Measurements from ENCODE around the gene ABCA2. TPM values are rescaled to one million over a fixed set of nuclear protein-coding genes. Genes with fewer than 3 reads are reported as not detected.

Gene ABCA2
- total and polyA plus RNA-seq, 11 donors, result 13.1 to 44.3 (median 30.6) TPM

GRCh38 chr9:136996361-136997292 is 31.4 kb downstream of the ABCA2 start, which contains the start of gene CLIC3:
CLIC3 (minus strand) TSS chr9:136996568; CDS start chr9:136996543, 25 bp downstream.
- TF ChIP-seq POLR2A (IDR thresholded peaks at IDR 0.05) (no peak), CTCF (IDR thresholded peaks at IDR 0.05) (no peak)
- Histone ChIP-seq H3K27ac (peak within 1 kb of the TSS in 11 of 12 donors; percentile 34 to 77 (median 63)), H3K4me1 (peaks cover 3 to 87% (median 31%) of the 10 kb centered on the region in 12 donors), H3K9me3 (no peaks in the 10 kb centered on the region), H3K36me3 (peaks cover 0 to 9% (median 3%) of the 10 kb centered on the region in 9 donors), H3K27me3 (peaks cover 0 to 28% (median 0%) of the 10 kb centered on the region in 9 donors), H3K4me3 (peak within 1 kb of the TSS in 11 of 12 donors; percentile 21 to 53 (median 35))
- peak in 1 of 4 donors; percentile 2 for ATAC-seq
- 30 to 49% (median 38%) methylated on average over 17 to 35 of the region's 35 CpGs for WGBS, 4 donors
- intact Hi-C loops (cut with DNase I), result loop anchor here in 1 of 10 donors (5.0 kb wide), 1 partner anchor 49 kb away; the partner anchor contains the start of gene C8G
- peak in 1 of 5 donors; percentile 54 for DNase-seq

GRCh38 chr9:136995772-136996311 is 32.2 kb downstream of the ABCA2 start:
- intact Hi-C loops (cut with DNase I), result loop anchor here in 1 of 10 donors (5.0 kb wide), 1 partner anchor 49 kb away; the partner anchor contains the start of gene C8G
- Histone ChIP-seq H3K36me3 (peaks cover 0 to 9% (median 3%) of the 10 kb centered on the region in 9 donors), H3K27ac (peak overlapping the region in 11 of 12 donors; percentile 34 to 77 (median 63)), H3K9me3 (peaks cover 0 to 4% (median 0%) of the 10 kb centered on the region in 12 donors), H3K4me1 (peaks cover 3 to 81% (median 31%) of the 10 kb centered on the region in 12 donors), H3K4me3 (peak overlapping the region in 11 of 12 donors; percentile 14 to 53 (median 35)), H3K27me3 (peaks cover 0 to 28% (median 0%) of the 10 kb centered on the region in 9 donors)
- TF ChIP-seq POLR2A (IDR thresholded peaks at IDR 0.05), result no peak
- 17 to 36% (median 23%) methylated on average over 8 to 12 of the region's 12 CpGs for WGBS, 4 donors
- ATAC-seq (no peak), DNase-seq (peak in 2 of 5 donors; percentile 62 to 65)

- DNase-seq (no peak), ATAC-seq (no peak)
- intact Hi-C loops (cut with DNase I), result loop anchor here in 1 of 10 donors (5.0 kb wide), 1 partner anchor 48 kb away; the partner anchor contains the start of gene C8G
- H3K9me3 ChIP-seq, result peaks cover 0 to 9% (median 0%) of the 10 kb centered on the region in 12 donors
- peaks cover 0 to 28% (median 0%) of the 10 kb centered on the region in 9 donors for H3K27me3 ChIP-seq
- H3K4me1 ChIP-seq, result peaks cover 3 to 77% (median 31%) of the 10 kb centered on the region in 12 donors
- peak overlapping the region in 8 of 12 donors; percentile 35 to 77 (median 60) for H3K27ac ChIP-seq
- no peak for TF ChIP-seq POLR2A (IDR thresholded peaks at IDR 0.05)
- no peak for TF ChIP-seq CTCF (IDR thresholded peaks at IDR 0.05)
- WGBS, 4 donors, result 23 to 32% (median 29%) methylated on average over 10 to 30 of the region's 30 CpGs
- H3K36me3 ChIP-seq, result peaks cover 0 to 9% (median 3%) of the 10 kb centered on the region in 9 donors
- H3K4me3 ChIP-seq, result peak overlapping the region in 11 of 12 donors; percentile 21 to 53 (median 35)
Measured at GRCh38 chr9:136995362-136995761, 32.7 kb downstream of the ABCA2 start.

- ATAC-seq (no peak), DNase-seq (no peak)
- Histone ChIP-seq H3K9me3 (peaks cover 0 to 10% (median 0%) of the 10 kb centered on the region in 12 donors), H3K36me3 (peaks cover 0 to 9% (median 3%) of the 10 kb centered on the region in 9 donors), H3K4me1 (peaks cover 3 to 72% (median 31%) of the 10 kb centered on the region in 12 donors), H3K27ac (peak overlapping the region in 6 of 12 donors; percentile 35 to 77 (median 64)), H3K4me3 (peak overlapping the region in 11 of 12 donors; percentile 14 to 53 (median 35)), H3K27me3 (peaks cover 0 to 28% (median 0%) of the 10 kb centered on the region in 9 donors)
- WGBS, 4 donors, result 21 to 59% (median 34%) methylated on average over 29 to 40 of the region's 40 CpGs
- intact Hi-C loops (cut with DNase I), result loop anchor here in 5 of 10 donors (5.0 kb wide), 3 partner anchors 32 to 48 kb away; partner anchors contain the start of genes C8G (in 4 of the 5), ABCA2 (in 1 of the 5) and LCN12 (in 1 of the 5)
- no peak for TF ChIP-seq POLR2A (IDR thresholded peaks at IDR 0.05)
- TF ChIP-seq CTCF (IDR thresholded peaks at IDR 0.05), result no peak
Measured at GRCh38 chr9:136994888-136995230, 33.2 kb downstream of the ABCA2 start.
